WTC11 (cell line): Measurements from ENCODE around the gene AKAP13. TPM values are rescaled to one million over a fixed set of nuclear protein-coding genes. Genes with fewer than 3 reads are reported as not detected.

Source experiments
- ATAC-seq: fragments of 200-7000 bp; cut with Tn5 transposase; 2 replicates; pipeline ENCODE4 v1.10.0; 2021; ENCODE audit warnings: mild to moderate bottlenecking, moderate library complexity
- CTCF ChIA-PET: fragments of 300-600 bp; sonication (Branson Sonifier 250); formaldehyde crosslinking; loops from one replicate; lab custom pipeline; 2021; ENCODE audit warnings: antibody characterized with exemption; lab: Charles Lee
- POLR2A ChIA-PET: fragments of 350-600 bp; sonication (Branson Sonifier 250); formaldehyde crosslinking; loops from one replicate; lab custom pipeline; 2021; ENCODE audit warnings: antibody characterized with exemption; lab: Charles Lee
- DNase-seq: peaks from one replicate; pipeline ENCODE4 v3.0.0; 2021; ENCODE audit warnings: low spot score
- H3K27ac Mint-ChIP-seq: 2 replicates; pipeline ENCODE4 v1.8.0; 2021; ENCODE audit warnings: mixed read lengths
- H3K27me3 Mint-ChIP-seq: 2 replicates; pipeline ENCODE4 v1.8.0; 2021; ENCODE audit warnings: low read depth, mild to moderate bottlenecking, moderate library complexity, mixed read lengths
- H3K36me3 Mint-ChIP-seq: 2 replicates; pipeline ENCODE4 v1.8.0; 2021; ENCODE audit warnings: mixed read lengths
- H3K4me1 Mint-ChIP-seq: 2 replicates; pipeline ENCODE4 v1.8.0; 2022; ENCODE audit warnings: mixed read lengths
- H3K4me3 Mint-ChIP-seq: 2 replicates; pipeline ENCODE4 v1.8.0; 2021; ENCODE audit warnings: mild to moderate bottlenecking, moderate library complexity, mixed read lengths
- H3K9me3 Mint-ChIP-seq: 2 replicates; pipeline ENCODE4 v1.8.0; 2021; ENCODE audit warnings: mixed read lengths
- CBFB ChIP-seq: sonication (generic); formaldehyde crosslinking; IDR thresholded peaks from 2 replicates; pipeline ENCODE4 v1.8.1; 2022; ENCODE audit warnings: mild to moderate bottlenecking, low read depth, missing genetic modification reagents
- CREB1 ChIP-seq: sonication (generic); formaldehyde crosslinking; IDR thresholded peaks from 2 replicates; pipeline ENCODE4 v1.8.0; 2023; ENCODE audit warnings: mild to moderate bottlenecking, missing genetic modification reagents
- ETV6 ChIP-seq: sonication (generic); formaldehyde crosslinking; IDR thresholded peaks from 2 replicates; pipeline ENCODE4 v1.8.1; 2022; ENCODE audit warnings: mild to moderate bottlenecking, missing genetic modification reagents
- FOXP1 ChIP-seq: sonication (generic); formaldehyde crosslinking; IDR thresholded peaks from 2 replicates; pipeline ENCODE4 v1.8.0; 2022; ENCODE audit warnings: missing genetic modification reagents, mild to moderate bottlenecking, moderate library complexity, borderline replicate concordance
- IRF1 ChIP-seq: sonication (generic); formaldehyde crosslinking; IDR thresholded peaks from 2 replicates; pipeline ENCODE4 v1.8.0; 2023; ENCODE audit warnings: missing genetic modification reagents
- JAZF1 ChIP-seq: fragments of 250-450 bp; sonication (Bioruptor Pico); IDR thresholded peaks from 2 replicates; pipeline ENCODE4 v1.9.0; 2021; ENCODE audit warnings: moderate library complexity, mild to moderate bottlenecking, inconsistent platforms
- JUN ChIP-seq: sonication (generic); formaldehyde crosslinking; IDR thresholded peaks from 2 replicates; pipeline ENCODE4 v1.8.0; 2023; ENCODE audit warnings: mild to moderate bottlenecking, missing genetic modification reagents
- NFATC4 ChIP-seq: fragments of 250-450 bp; sonication (Bioruptor Pico); IDR thresholded peaks from 2 replicates; pipeline ENCODE4 v1.9.0; 2021; ENCODE audit warnings: mild to moderate bottlenecking
- PREB ChIP-seq: sonication (generic); formaldehyde crosslinking; IDR thresholded peaks from 2 replicates; pipeline ENCODE4 v1.8.1; 2022; ENCODE audit warnings: mild to moderate bottlenecking, missing genetic modification reagents, moderate library complexity, borderline replicate concordance
- PRRX2 ChIP-seq: fragments of 250-450 bp; sonication (Bioruptor Pico); IDR thresholded peaks from 2 replicates; pipeline ENCODE4 v1.8.0; 2021; ENCODE audit warnings: mild to moderate bottlenecking
- SMAD3 ChIP-seq: sonication (generic); formaldehyde crosslinking; IDR thresholded peaks from 2 replicates; pipeline ENCODE4 v1.8.0; 2022; ENCODE audit warnings: missing genetic modification reagents, mild to moderate bottlenecking, borderline replicate concordance
- TCF7 ChIP-seq: sonication (generic); formaldehyde crosslinking; IDR thresholded peaks from 2 replicates; pipeline ENCODE4 v1.8.0; 2022; ENCODE audit warnings: mild to moderate bottlenecking, low read depth, missing genetic modification reagents, moderate library complexity
- ZNF219 ChIP-seq: sonication (generic); formaldehyde crosslinking; IDR thresholded peaks from 2 replicates; pipeline ENCODE4 v1.8.0; 2023; ENCODE audit warnings: missing genetic modification reagents, mild to moderate bottlenecking, borderline replicate concordance
- ZNF232 ChIP-seq: sonication (generic); formaldehyde crosslinking; IDR thresholded peaks from 2 replicates; pipeline ENCODE4 v1.8.0; 2022; ENCODE audit warnings: mild to moderate bottlenecking, missing genetic modification reagents
- ZNF317 ChIP-seq: sonication (generic); formaldehyde crosslinking; IDR thresholded peaks from 2 replicates; pipeline ENCODE4 v1.8.1; 2023; ENCODE audit warnings: low read depth, mild to moderate bottlenecking, moderate library complexity, missing genetic modification reagents, borderline replicate concordance
- ZNF396 ChIP-seq: fragments of 250-450 bp; sonication (Bioruptor Pico); IDR thresholded peaks from 2 replicates; pipeline ENCODE4 v1.8.0; 2021; ENCODE audit warnings: mild to moderate bottlenecking, moderate library complexity, borderline replicate concordance
- ZNF512 ChIP-seq: sonication (generic); formaldehyde crosslinking; IDR thresholded peaks from 2 replicates; pipeline ENCODE4 v1.8.1; 2022; ENCODE audit warnings: missing genetic modification reagents, borderline replicate concordance
- ZSCAN18 ChIP-seq: fragments of 250-450 bp; sonication (Bioruptor Pico); IDR thresholded peaks from 2 replicates; pipeline ENCODE4 v2.1.2; 2022; ENCODE audit warnings: mild to moderate bottlenecking, moderate library complexity
- total RNA-seq: library from RNA; stranded (reverse); gene quantifications from 3 replicates; pipeline ENCODE4 v1.2.3, GENCODE V29; 2021
- TF ChIP-seq, protein P1 (sequence below): sonication (generic); formaldehyde crosslinking; IDR thresholded peaks from 2 replicates; pipeline ENCODE4 v1.8.1; 2022; ENCODE audit warnings: mild to moderate bottlenecking, moderate library complexity, missing genetic modification reagents
- TF ChIP-seq, protein P2 (sequence below): sonication (generic); formaldehyde crosslinking; conservative IDR thresholded peaks from 2 replicates; pipeline ENCODE4 v1.8.1; 2022; ENCODE audit warnings: mild to moderate bottlenecking, missing genetic modification reagents

The AKAP13 gene
- total RNA-seq, 1 experiment from 2014 or later: 50.3 TPM

DNA sequence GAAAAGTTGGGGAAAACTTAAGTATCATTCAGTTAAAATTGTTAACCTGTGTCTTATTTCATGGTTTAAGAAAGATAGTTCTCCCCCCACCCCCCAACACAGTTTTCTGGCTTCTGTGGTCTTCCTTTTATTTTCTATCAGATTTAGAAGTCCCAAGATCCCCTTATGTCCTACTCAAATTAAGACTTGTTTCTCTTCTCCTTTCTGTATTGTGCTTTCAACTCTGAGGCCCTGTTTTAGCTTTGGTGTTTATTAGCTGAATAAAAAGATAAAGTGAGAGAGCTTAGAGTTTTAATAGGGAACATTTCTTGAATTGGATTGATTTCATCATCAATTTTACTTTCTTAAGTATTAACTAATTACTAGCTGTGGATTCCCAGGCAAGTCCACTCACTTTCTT, 62.6 kb downstream of the AKAP13 start (continued):
- TF ChIP-seq ZNF512 (no peak), CREB1 (no peak), PREB (CRISPR knock-in tag) (no peak), CBFB (CRISPR knock-in tag) (no peak), ZSCAN18 (CRISPR knock-in tag) (no peak), PRRX2 (CRISPR knock-in tag) (no peak)

DNA sequence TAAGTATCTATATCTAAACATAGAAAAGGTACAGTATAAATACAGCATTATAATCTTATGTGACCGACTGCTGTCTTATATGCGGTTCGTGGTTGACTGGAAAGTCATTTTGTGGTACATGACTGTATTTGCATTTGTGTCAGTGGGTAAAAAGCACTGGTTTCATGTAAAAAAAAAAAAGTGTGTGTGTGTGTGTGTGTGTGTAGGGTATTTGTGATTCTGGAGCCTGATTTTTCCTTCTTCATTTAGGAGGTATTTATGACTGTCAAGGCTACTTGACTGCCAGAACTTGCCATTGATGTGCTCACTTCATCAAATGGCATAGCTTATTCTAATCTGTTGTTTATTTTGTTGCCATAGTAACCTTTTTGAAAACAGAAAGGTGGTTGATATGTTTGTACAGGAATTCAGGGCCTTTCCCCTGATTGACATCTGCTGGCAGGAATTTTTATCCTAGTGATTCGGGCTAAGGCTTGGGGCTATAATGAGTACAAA, 63.2 kb downstream of the AKAP13 start:
- peaks cover 11% of the 10 kb centered on the region for H3K9me3 Mint-ChIP-seq
- H3K27ac Mint-ChIP-seq: no peak overlapping the region; the same call in 1 of the 2 replicates
- peaks cover 31% of the 10 kb centered on the region for H3K4me1 Mint-ChIP-seq
- no peaks in the 10 kb centered on the region for H3K27me3 Mint-ChIP-seq
- ChIA-PET CTCF (no interaction called here), POLR2A (interaction anchor here (1.4 kb wide), 1 partner anchor 10 kb away, joined by 3 read pairs; no protein-coding TSS in a partner anchor)
- H3K4me3 Mint-ChIP-seq: no peak overlapping the region
- DNase-seq: no peak
- TF ChIP-seq ZNF317 (CRISPR knock-in tag) (no peak), NFATC4 (CRISPR knock-in tag) (no peak), SMAD3 (CRISPR knock-in tag) (no peak), JUN (CRISPR knock-in tag) (no peak), ZNF396 (no peak), ZNF232 (no peak), TCF7 (CRISPR knock-in tag) (no peak), IRF1 (CRISPR knock-in tag) (no peak), ZNF219 (no peak), JAZF1 (no peak), ETV6 (CRISPR knock-in tag) (no peak), FOXP1 (CRISPR knock-in tag) (no peak)
- TF ChIP-seq, protein P1, sequence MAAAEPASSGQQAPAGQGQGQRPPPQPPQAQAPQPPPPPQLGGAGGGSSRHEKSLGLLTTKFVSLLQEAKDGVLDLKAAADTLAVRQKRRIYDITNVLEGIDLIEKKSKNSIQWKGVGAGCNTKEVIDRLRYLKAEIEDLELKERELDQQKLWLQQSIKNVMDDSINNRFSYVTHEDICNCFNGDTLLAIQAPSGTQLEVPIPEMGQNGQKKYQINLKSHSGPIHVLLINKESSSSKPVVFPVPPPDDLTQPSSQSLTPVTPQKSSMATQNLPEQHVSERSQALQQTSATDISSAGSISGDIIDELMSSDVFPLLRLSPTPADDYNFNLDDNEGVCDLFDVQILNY (CRISPR knock-in tag): no peak
- TF ChIP-seq, protein P2, sequence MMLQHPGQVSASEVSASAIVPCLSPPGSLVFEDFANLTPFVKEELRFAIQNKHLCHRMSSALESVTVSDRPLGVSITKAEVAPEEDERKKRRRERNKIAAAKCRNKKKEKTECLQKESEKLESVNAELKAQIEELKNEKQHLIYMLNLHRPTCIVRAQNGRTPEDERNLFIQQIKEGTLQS (CRISPR knock-in tag): no peak
- peaks cover 9% of the 10 kb centered on the region for H3K36me3 Mint-ChIP-seq
- no peak; the same call in 1 of the 2 replicates for ATAC-seq
